SK-N-SH (cell line): Measurements from ENCODE around the gene KCNG4.

Experiments
- CTCF ChIP-seq: fragments of 200-600 bp; sonication (generic); IDR thresholded peaks from 2 replicates; pipeline ENCODE4 v1.6.1; 2017; ENCODE audit warnings: antibody characterized with exemption, mild to moderate bottlenecking, moderate library complexity
- EP300 ChIP-seq, 2 experiments: IDR thresholded peaks; 2 replicates each; pipeline versions ENCODE4 v1.4.0 to v1.6.1; 2012; ENCODE audit warnings: borderline replicate concordance in 1 of 2, low read depth in 1 of 2, low read length in 1 of 2
- EZH2phosphoT487 ChIP-seq: fragments of 200-600 bp; sonication (generic); IDR thresholded peaks from 2 replicates; pipeline ENCODE4 v1.6.1; 2017; ENCODE audit warnings: low read depth, mixed run types, mild to moderate bottlenecking, antibody characterized with exemption, moderate library complexity, borderline replicate concordance
- JUND ChIP-seq: IDR thresholded peaks from 2 replicates; pipeline ENCODE4 v1.4.0; 2012
- MXI1 ChIP-seq: IDR thresholded peaks from 2 replicates; pipeline ENCODE4 v1.6.1; 2012; ENCODE audit warnings: mild to moderate bottlenecking, low read depth, low read length, improper control_type of control experiment
- REST ChIP-seq: IDR thresholded peaks from 2 replicates; pipeline ENCODE4 v1.6.1; 2012; ENCODE audit warnings: mild to moderate bottlenecking, low read depth, low read length, moderate library complexity
- RFX5 ChIP-seq: IDR thresholded peaks from 2 replicates; pipeline ENCODE4 v1.6.1; 2012; ENCODE audit warnings: mild to moderate bottlenecking, improper control_type of control experiment, low read length
- USF1 ChIP-seq: IDR thresholded peaks from 2 replicates; pipeline ENCODE4 v1.4.0; 2012; ENCODE audit warnings: low read depth, borderline replicate concordance

GRCh38 chr16:84183911-84184591, 55.8 kb downstream of the KCNG4 start:
- TF ChIP-seq MXI1 (no peak), CTCF (peak; percentile 28; the same call in 1 of the 2 replicates), USF1 (no peak), EZH2phosphoT487 (no peak), REST (no peak), RFX5 (no peak), JUND (no peak), EP300 (IDR thresholded peaks at IDR 0.05; ENCODE audit: borderline replicate concordance in 1 of 2, low read depth in 1 of 2, low read length in 1 of 2) (no peak)
